Mucosa of descending colon (tissue), 3 donors: ENCODE results near the gene MYOM3. TPM values are rescaled to one million over a fixed set of nuclear protein-coding genes. Genes with fewer than 3 reads are reported as not detected.

Source experiments
- ATAC-seq: fragments of 200-7000 bp; cut with Tn5 transposase; one replicate; pipeline ENCODE4 v1.9.1; 2020; ENCODE audit warnings: mild to moderate bottlenecking, moderate library complexity
- DNase-seq, 3 donors: peaks; one replicate each; pipeline ENCODE4 v3.0.0-alpha.2; 2020
- H3K36me3 ChIP-seq: fragments of 200-600 bp; one replicate; pipeline ENCODE4 v1.8.0; 2021; ENCODE audit warnings: low read depth, mild to moderate bottlenecking
- H3K4me1 ChIP-seq: fragments of 200-600 bp; one replicate; pipeline ENCODE4 v1.8.0; 2021; ENCODE audit warnings: low read depth, mild to moderate bottlenecking
- H3K4me3 ChIP-seq: fragments of 200-600 bp; one replicate; pipeline ENCODE4 v1.8.0; 2021; ENCODE audit warnings: mild to moderate bottlenecking
- H3K9me3 ChIP-seq: fragments of 200-600 bp; one replicate; pipeline ENCODE4 v1.8.0; 2021; ENCODE audit warnings: mild to moderate bottlenecking
- CTCF ChIP-seq: fragments of 200-600 bp; IDR thresholded peaks from one replicate; pipeline ENCODE4 v1.8.0; 2022; ENCODE audit warnings: antibody characterized with exemption, mild to moderate bottlenecking
- intact Hi-C, 2 donors: fragments of 100-400 bp; cut with DNase I in 1 of 2; cut with micrococcal nuclease in 1 of 2; formaldehyde crosslinking; loops; one replicate each; pipeline versions ENCODE4 v1.11.0 to v1.11.1; 2022; cut with DNase I, micrococcal nuclease
- total RNA-seq, 3 donors: library from RNA; stranded (reverse); fragmentation: NEBNext Ultra II Directional in 2 of 3; extraction: Animal tissue kit (Norgen Biotek cat#: 25700) in 2 of 3; gene quantifications; one replicate each; pipeline versions ENCODE4 v1.2.1 to v1.2.4, GENCODE V29; 2021 to 2023
- donor health status: DM: no; HTN: no; CAD: no; lungs with moderate emphysema.
- donor health status: DM: no; HTN: no; CAD: no.
- donor health status: DM: no; HTN: yes; CAD: no.

The MYOM3 gene
- total RNA-seq, 3 donors from 2014 or later: 2.6 to 3.4 (median 2.7) TPM

DNA sequence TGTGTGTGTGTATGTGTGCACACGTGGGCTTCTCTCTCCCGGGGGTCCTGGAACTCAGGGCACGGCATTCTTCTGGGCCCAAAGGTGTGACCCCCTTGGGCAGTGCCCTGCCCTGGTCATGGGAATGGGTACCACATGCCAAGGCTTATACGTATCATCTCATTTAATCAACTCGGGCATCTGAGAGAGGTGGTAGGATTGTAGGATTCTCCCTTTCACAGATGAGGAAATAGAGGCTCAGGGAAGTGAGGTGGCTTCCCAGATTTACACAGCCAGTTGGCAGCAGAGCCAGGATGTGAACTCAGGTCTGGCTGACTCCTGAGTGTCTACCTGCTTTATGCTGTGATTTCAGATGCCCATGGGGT lies 15.2 kb downstream of the MYOM3 start:
- Histone ChIP-seq H3K4me1 (no peaks in the 10 kb centered on the region), H3K36me3 (no peaks in the 10 kb centered on the region), H3K4me3 (no peak overlapping the region), H3K9me3 (no peaks in the 10 kb centered on the region)
- no peak for TF ChIP-seq CTCF
- DNase-seq (no peak), ATAC-seq (no peak)
- intact Hi-C loops: no loop called here

- Histone ChIP-seq H3K36me3 (no peaks in the 10 kb centered on the region), H3K9me3 (no peaks in the 10 kb centered on the region), H3K4me1 (no peaks in the 10 kb centered on the region), H3K4me3 (no peak overlapping the region)
- intact Hi-C loops: no loop called here
- ATAC-seq: peak; percentile 18
- TF ChIP-seq CTCF: no peak
- DNase-seq: no peak
These were observed 15.8 kb downstream of the MYOM3 start for GRCh38 chr1:24096009-24096738.

GRCh38 chr1:24095140-24095859 lies 16.6 kb downstream of the MYOM3 start:
- Histone ChIP-seq H3K4me1 (no peaks in the 10 kb centered on the region), H3K36me3 (no peaks in the 10 kb centered on the region), H3K9me3 (no peaks in the 10 kb centered on the region), H3K4me3 (no peak overlapping the region)
- TF ChIP-seq CTCF: no peak
- no peak for ATAC-seq
- intact Hi-C loops: no loop called here
- DNase-seq: no peak

- Histone ChIP-seq H3K9me3 (no peaks in the 10 kb centered on the region), H3K36me3 (no peaks in the 10 kb centered on the region), H3K4me3 (no peak overlapping the region), H3K4me1 (no peaks in the 10 kb centered on the region)
- TF ChIP-seq CTCF: no peak
- ATAC-seq (no peak), DNase-seq (no peak)
- intact Hi-C loops: no loop called here
These were observed 17.4 kb downstream of the MYOM3 start for GRCh38 chr1:24094554-24094953.

DNA sequence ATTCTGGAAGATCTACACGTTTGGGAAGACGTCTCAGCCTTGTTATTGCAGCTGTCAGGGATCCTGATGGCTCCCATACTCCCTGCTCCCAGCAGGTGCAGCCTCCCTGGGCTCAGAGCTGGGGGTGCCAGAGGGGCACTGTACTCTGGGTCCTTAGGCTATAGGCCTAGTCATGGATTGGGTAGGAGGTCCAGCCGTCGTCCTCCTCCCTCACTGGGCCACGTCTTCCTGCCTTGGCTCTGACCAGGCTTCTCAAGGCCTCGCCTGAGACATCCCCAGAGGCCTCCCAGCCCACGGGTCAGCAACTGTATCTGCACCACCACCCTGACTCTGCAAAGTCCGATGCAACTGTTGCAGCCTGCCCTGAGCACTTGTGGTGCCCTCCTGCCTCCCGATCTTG lies 18.2 kb downstream of the MYOM3 start:
- ATAC-seq (no peak), DNase-seq (no peak)
- Histone ChIP-seq H3K4me1 (no peaks in the 10 kb centered on the region), H3K36me3 (no peaks in the 10 kb centered on the region), H3K9me3 (no peaks in the 10 kb centered on the region), H3K4me3 (no peak overlapping the region)
- no peak for TF ChIP-seq CTCF
- intact Hi-C loops: no loop called here
